BLaER1 treated with 17β-estradiol and CSF1 and Interleukin-3, amounts not matched to agents 10 nM and 100 nM (cell line): ENCODE measurements around the gene SLC9A7.
A peak's percentile ranks its signal among the peaks of the same experiment; 100 is the strongest.

Source experiments
- H3K27ac ChIP-seq, 11 experiments: shearing (Covaris generic); formaldehyde crosslinking; 2 replicates each; pipeline ENCODE4 v1.8.1; 2022
- H3K27me3 ChIP-seq, 11 experiments: shearing (Covaris generic); formaldehyde crosslinking; 2 replicates each; pipeline ENCODE4 v1.8.1; 2022
- H3K36me3 ChIP-seq, 11 experiments: shearing (Covaris generic); formaldehyde crosslinking; 2 replicates each; pipeline ENCODE4 v1.8.1; 2022
- H3K4me1 ChIP-seq, 10 experiments: shearing (Covaris generic); formaldehyde crosslinking; 2 replicates each; pipeline ENCODE4 v1.8.1; 2022
- H3K4me2 ChIP-seq, 11 experiments: shearing (Covaris generic); formaldehyde crosslinking; 2 replicates each; pipeline ENCODE4 v1.8.1; 2022
- H3K4me3 ChIP-seq, 10 experiments: shearing (Covaris generic); formaldehyde crosslinking; 2 replicates each; pipeline ENCODE4 v1.8.1; 2022
- H3K9ac ChIP-seq, 11 experiments: shearing (Covaris generic); formaldehyde crosslinking; 2 replicates each; pipeline ENCODE4 v1.8.1; 2022
- H3K9me3 ChIP-seq, 11 experiments: shearing (Covaris generic); formaldehyde crosslinking; replicated peaks in 1 of 11; 2 replicates each; pipeline ENCODE4 v1.8.1; 2022
- H4K20me1 ChIP-seq, 11 experiments: shearing (Covaris generic); formaldehyde crosslinking; 2 replicates each; pipeline ENCODE4 v1.8.1; 2022
- Cebpa-rat ChIP-seq, 11 experiments: shearing (Covaris generic); IDR thresholded peaks; 2 replicates each; pipeline ENCODE4 v1.8.1; 2022

The SLC9A7 gene

GRCh38 chrX:46662188-46662958, 96.5 kb downstream of the SLC9A7 start:
- Histone ChIP-seq H3K4me1 (peaks cover 0 to 18% (median 8%) of the 10 kb centered on the region in 10 experiments; a peak in 16 of 20 replicates), H3K4me2 (no peak overlapping the region), H3K4me3 (no peak overlapping the region), H4K20me1 (no peaks in the 10 kb centered on the region), H3K36me3 (peaks cover 0 to 6% (median 0%) of the 10 kb centered on the region in 11 experiments; a peak in 3 of 22 replicates), H3K27me3 (no peaks in the 10 kb centered on the region), H3K27ac (no peak overlapping the region), H3K9ac (no peak overlapping the region), H3K9me3 (peaks cover 0 to 31% (median 8%) of the 10 kb centered on the region in 11 experiments; a peak in 12 of 22 replicates)
- TF ChIP-seq Cebpa-rat (IDR thresholded peaks at IDR 0.05) = no peak

- no peaks in the 10 kb centered on the region for H3K27me3 ChIP-seq
- no peak for TF ChIP-seq Cebpa-rat (IDR thresholded peaks at IDR 0.05)
- H3K36me3 ChIP-seq = no peaks in the 10 kb centered on the region
- no peaks in the 10 kb centered on the region for H3K9me3 ChIP-seq
- H4K20me1 ChIP-seq = no peaks in the 10 kb centered on the region
- H3K9ac ChIP-seq = no peak overlapping the region
- H3K4me1 ChIP-seq = peaks cover 36 to 50% (median 48%) of the 10 kb centered on the region in 10 experiments
- peak overlapping the region in 3 of 11 experiments; percentile 24 to 35 (median 28); a peak in 3 of 22 replicates for H3K4me2 ChIP-seq
- H3K27ac ChIP-seq = no peak overlapping the region
- no peak overlapping the region for H3K4me3 ChIP-seq
Measured at GRCh38 chrX:46653482-46653881, 105.4 kb downstream of the SLC9A7 start.

GRCh38 chrX:46649421-46650260, 109.3 kb downstream of the SLC9A7 start:
- peaks cover 0 to 12% (median 0%) of the 10 kb centered on the region in 11 experiments; a peak in 5 of 22 replicates for H3K36me3 ChIP-seq
- peak overlapping the region in 6 of 10 experiments; percentile 4 to 53 (median 24); a peak in 8 of 20 replicates for H3K4me3 ChIP-seq
- no peaks in the 10 kb centered on the region for H3K27me3 ChIP-seq
- H3K9me3 ChIP-seq = no peaks in the 10 kb centered on the region; a peak in 2 of 22 replicates
- no peaks in the 10 kb centered on the region for H4K20me1 ChIP-seq
- H3K4me2 ChIP-seq = peak overlapping the region; percentile 70 to 86 (median 83)
- peaks cover 36 to 75% (median 68%) of the 10 kb centered on the region in 10 experiments for H3K4me1 ChIP-seq
- TF ChIP-seq Cebpa-rat (IDR thresholded peaks at IDR 0.05) = no peak
- H3K27ac ChIP-seq = peak overlapping the region in 9 of 11 experiments; percentile 21 to 81 (median 64); a peak in 17 of 22 replicates
- peak overlapping the region in 8 of 11 experiments; percentile 28 to 66 (median 53); a peak in 14 of 22 replicates for H3K9ac ChIP-seq

GRCh38 chrX:46648660-46649059, 110.3 kb downstream of the SLC9A7 start:
- no peaks in the 10 kb centered on the region; a peak in 2 of 22 replicates for H3K9me3 ChIP-seq
- H3K9ac ChIP-seq = peak overlapping the region in 3 of 11 experiments; percentile 28 to 66 (median 63); a peak in 1 of 22 replicates
- H3K4me1 ChIP-seq = peaks cover 44 to 84% (median 77%) of the 10 kb centered on the region in 10 experiments
- peak overlapping the region in 10 of 11 experiments; percentile 70 to 86 (median 83); a peak in 20 of 22 replicates for H3K4me2 ChIP-seq
- no peaks in the 10 kb centered on the region for H4K20me1 ChIP-seq
- no peak overlapping the region; a peak in 1 of 20 replicates for H3K4me3 ChIP-seq
- H3K36me3 ChIP-seq = peaks cover 0 to 12% (median 0%) of the 10 kb centered on the region in 11 experiments; a peak in 5 of 22 replicates
- H3K27ac ChIP-seq = peak overlapping the region in 7 of 11 experiments; percentile 21 to 81 (median 64); a peak in 11 of 22 replicates
- H3K27me3 ChIP-seq = no peaks in the 10 kb centered on the region
- TF ChIP-seq Cebpa-rat (IDR thresholded peaks at IDR 0.05) = no peak

- Histone ChIP-seq H3K4me3 (no peak overlapping the region), H3K9ac (no peak overlapping the region), H3K4me1 (peaks cover 48 to 87% (median 78%) of the 10 kb centered on the region in 10 experiments), H3K9me3 (no peaks in the 10 kb centered on the region; a peak in 2 of 22 replicates), H3K27me3 (no peaks in the 10 kb centered on the region), H4K20me1 (no peaks in the 10 kb centered on the region), H3K4me2 (peak overlapping the region in 8 of 11 experiments; percentile 20 to 86 (median 83); a peak in 14 of 22 replicates), H3K27ac (no peak overlapping the region), H3K36me3 (peaks cover 0 to 12% (median 0%) of the 10 kb centered on the region in 11 experiments; a peak in 5 of 22 replicates)
- TF ChIP-seq Cebpa-rat (IDR thresholded peaks at IDR 0.05) = no peak
Measured at GRCh38 chrX:46647251-46647650, 111.7 kb downstream of the SLC9A7 start.

GRCh38 chrX:46645614-46646013, 113.3 kb downstream of the SLC9A7 start:
- Histone ChIP-seq H3K9me3 (no peaks in the 10 kb centered on the region; a peak in 2 of 22 replicates), H3K4me2 (no peak overlapping the region), H3K4me1 (peaks cover 39 to 76% (median 68%) of the 10 kb centered on the region in 10 experiments), H3K36me3 (peaks cover 0 to 12% (median 0%) of the 10 kb centered on the region in 11 experiments; a peak in 5 of 22 replicates), H3K4me3 (no peak overlapping the region), H3K27me3 (no peaks in the 10 kb centered on the region), H3K9ac (no peak overlapping the region), H4K20me1 (no peaks in the 10 kb centered on the region), H3K27ac (no peak overlapping the region)
- TF ChIP-seq Cebpa-rat (IDR thresholded peaks at IDR 0.05) = no peak

GRCh38 chrX:46643636-46644035, 115.3 kb downstream of the SLC9A7 start:
- no peaks in the 10 kb centered on the region for H3K27me3 ChIP-seq
- H3K27ac ChIP-seq = peak overlapping the region in 1 of 11 experiments; percentile 4; a peak in 1 of 22 replicates
- no peaks in the 10 kb centered on the region; a peak in 2 of 22 replicates for H3K9me3 ChIP-seq
- H3K4me3 ChIP-seq = no peak overlapping the region
- H3K9ac ChIP-seq = no peak overlapping the region
- no peaks in the 10 kb centered on the region for H4K20me1 ChIP-seq
- peaks cover 19 to 57% (median 48%) of the 10 kb centered on the region in 10 experiments for H3K4me1 ChIP-seq
- H3K4me2 ChIP-seq = peak overlapping the region; percentile 38 to 76 (median 62); a peak in 20 of 22 replicates
- TF ChIP-seq Cebpa-rat (IDR thresholded peaks at IDR 0.05) = no peak
- H3K36me3 ChIP-seq = peaks cover 0 to 15% (median 0%) of the 10 kb centered on the region in 11 experiments; a peak in 5 of 22 replicates

GRCh38 chrX:46642145-46642544, 116.8 kb downstream of the SLC9A7 start:
- peak overlapping the region in 8 of 11 experiments; percentile 8 to 76 (median 67); a peak in 14 of 22 replicates for H3K4me2 ChIP-seq
- H3K9ac ChIP-seq = no peak overlapping the region
- H3K9me3 ChIP-seq = no peaks in the 10 kb centered on the region; a peak in 2 of 22 replicates
- H3K36me3 ChIP-seq = peaks cover 0 to 15% (median 0%) of the 10 kb centered on the region in 11 experiments; a peak in 5 of 22 replicates
- no peak overlapping the region for H3K4me3 ChIP-seq
- H3K4me1 ChIP-seq = peaks cover 17 to 42% (median 33%) of the 10 kb centered on the region in 10 experiments
- H3K27me3 ChIP-seq = no peaks in the 10 kb centered on the region
- TF ChIP-seq Cebpa-rat (IDR thresholded peaks at IDR 0.05) = no peak
- H3K27ac ChIP-seq = no peak overlapping the region
- no peaks in the 10 kb centered on the region for H4K20me1 ChIP-seq
